GM23248 (cell line): ENCODE data around the gene RCOR2. TPM values are rescaled to one million over a fixed set of nuclear protein-coding genes. Genes with fewer than 3 reads are reported as not detected.
A peak's percentile ranks its signal among the peaks of the same experiment; 100 is the strongest.

ENCODE experiments used
- DNase-seq: peaks from one replicate; pipeline ENCODE4 v3.0.0-alpha.2; 2015
- H2AFZ ChIP-seq: fragments of 200-600 bp; sonication (generic); 2 replicates; pipeline ENCODE4 v1.6.1; 2016; ENCODE audit warnings: antibody characterized with exemption
- H3F3A ChIP-seq: fragments of 200-600 bp; sonication (generic); 2 replicates; pipeline ENCODE4 v1.6.1; 2016; ENCODE audit warnings: mild to moderate bottlenecking, antibody characterized with exemption, mixed run types; ENCODE audit not compliant: insufficient read depth
- H3K27ac ChIP-seq: fragments of 200-600 bp; sonication (generic); 2 replicates; pipeline ENCODE4 v1.5.1; 2016; ENCODE audit warnings: mild to moderate bottlenecking
- H3K27me3 ChIP-seq: fragments of 200-600 bp; sonication (generic); replicated peaks from 2 replicates; pipeline ENCODE4 v1.6.1; 2016; ENCODE audit warnings: mild to moderate bottlenecking; ENCODE audit not compliant: insufficient read depth
- H3K36me3 ChIP-seq: fragments of 200-600 bp; sonication (generic); 2 replicates; pipeline ENCODE4 v1.6.1; 2016; ENCODE audit warnings: low read depth, mild to moderate bottlenecking
- H3K4me1 ChIP-seq: fragments of 200-600 bp; sonication (generic); 2 replicates; pipeline ENCODE4 v1.6.1; 2016; ENCODE audit warnings: mild to moderate bottlenecking; ENCODE audit not compliant: insufficient read depth
- H3K4me2 ChIP-seq: fragments of 200-600 bp; sonication (generic); one replicate; pipeline ENCODE4 v1.6.1; 2016; ENCODE audit warnings: mild to moderate bottlenecking; ENCODE audit not compliant: unreplicated experiment
- H3K4me3 ChIP-seq: fragments of 200-600 bp; sonication (generic); 2 replicates; pipeline ENCODE4 v1.5.1; 2016; ENCODE audit warnings: mild to moderate bottlenecking
- H3K79me2 ChIP-seq: fragments of 200-600 bp; sonication (generic); 2 replicates; pipeline ENCODE4 v1.6.1; 2016; ENCODE audit warnings: mild to moderate bottlenecking; ENCODE audit not compliant: insufficient read depth
- H3K9ac ChIP-seq: fragments of 200-600 bp; sonication (generic); 2 replicates; pipeline ENCODE4 v1.6.1; 2016; ENCODE audit warnings: mild to moderate bottlenecking
- H3K9me2 ChIP-seq: fragments of 200-600 bp; sonication (generic); 2 replicates; pipeline ENCODE4 v1.6.1; 2016; ENCODE audit warnings: mixed run types, mild to moderate bottlenecking, moderate library complexity; ENCODE audit not compliant: insufficient read depth
- H3K9me3 ChIP-seq: fragments of 200-600 bp; sonication (generic); one replicate; pipeline ENCODE4 v1.6.1; 2017; ENCODE audit warnings: low read depth
- H4K20me1 ChIP-seq: fragments of 200-600 bp; sonication (generic); 2 replicates; pipeline ENCODE4 v1.6.0; 2016; ENCODE audit not compliant: insufficient read depth
- EZH2 ChIP-seq: fragments of 200-600 bp; sonication (generic); IDR thresholded peaks from 2 replicates; pipeline ENCODE4 v1.6.1; 2018; ENCODE audit warnings: antibody characterized with exemption, mild to moderate bottlenecking; ENCODE audit not compliant: insufficient read depth, poor library complexity, severe bottlenecking
- EZH2phosphoT487 ChIP-seq: fragments of 200-600 bp; sonication (generic); IDR thresholded peaks from 2 replicates; pipeline ENCODE4 v1.6.1; 2018; ENCODE audit warnings: antibody characterized with exemption, moderate library complexity, mild to moderate bottlenecking, low read depth; ENCODE audit not compliant: insufficient read depth
- WGBS, 2 experiments: methylation state at CpG; one replicate each; pipeline ENCODE4 v1.1.6; 2015 to 2017; ENCODE audit warnings: low lambda C conversion rate in 2 of 2, low coverage in 1 of 2; ENCODE audit errors: missing lambda C conversion rate in 2 of 2; 5-methylcytosine and 5-hydroxymethylcytosine counted together
- in situ Hi-C: fragments of 300-500 bp; cut with MboI; formaldehyde crosslinking; loops from 2 replicates; pipeline ENCODE4 v1.15.0; 2020
- polyA plus RNA-seq: library from polyadenylated mRNA; unstranded; fragments of >200 nt; fragmentation: Nextera tagmentation; extraction: Ambion mirVana; gene quantifications from 2 replicates; pipeline ENCODE4 v1.2.1, GENCODE V29; 2016
- total RNA-seq: library from RNA; depleted of rRNA; stranded (reverse); fragments of >200 nt; shearing (Covaris generic); gene quantifications from 2 replicates; pipeline ENCODE4 v1.2.3, GENCODE V29; 2014

The RCOR2 gene
- total and polyA plus RNA-seq, 2 experiments from 2014 or later: 1.8 TPM; not detected in 1

DNA sequence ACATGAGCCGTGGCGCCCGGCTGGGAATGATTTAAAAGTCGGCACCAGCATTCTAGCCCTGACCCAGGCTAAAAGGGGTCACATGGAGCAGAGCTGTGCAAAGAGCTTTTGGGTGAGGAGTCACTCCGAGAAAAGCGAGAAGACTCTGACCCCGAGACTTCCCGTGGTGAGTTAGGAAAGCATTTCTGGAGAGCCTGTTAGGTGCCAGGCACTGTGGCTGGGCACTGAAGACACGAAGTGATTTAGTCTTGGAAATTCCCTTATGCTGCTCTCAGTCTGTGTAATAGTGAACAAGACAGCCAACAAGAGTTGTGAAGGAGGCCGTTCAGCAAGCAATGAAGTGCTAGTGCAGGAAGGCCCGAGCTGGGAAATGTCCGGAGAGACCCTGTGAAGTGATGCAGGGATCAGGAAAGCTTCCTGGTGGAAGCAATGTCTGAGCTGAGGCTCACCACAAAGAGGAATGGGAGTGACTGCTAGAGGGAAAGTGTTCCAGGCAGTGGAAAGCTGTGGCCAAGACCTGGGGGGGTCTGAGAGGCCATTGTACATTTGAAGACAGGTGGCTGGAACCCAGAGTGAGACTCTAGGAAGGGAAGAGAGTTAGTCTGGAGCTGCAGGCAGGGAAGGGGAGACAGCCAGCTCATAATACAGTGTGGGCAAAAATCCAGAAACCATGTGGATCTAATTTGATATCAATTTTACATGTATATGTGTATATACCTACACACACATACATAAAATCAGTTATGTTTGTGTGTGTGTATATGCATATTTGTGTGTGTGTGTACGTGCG lies 46.4 kb downstream of the RCOR2 start:
- Histone ChIP-seq H3K4me3 (no peak overlapping the region), H3F3A (peaks cover 30% of the 10 kb centered on the region), H3K9ac (peak overlapping the region; percentile 25; the same call in 1 of the 2 replicates), H3K79me2 (peaks cover 87% of the 10 kb centered on the region), H3K4me2 (no peak overlapping the region), H3K36me3 (no peaks in the 10 kb centered on the region), H3K27ac (peak overlapping the region; percentile 17; the same call in 1 of the 2 replicates), H3K9me3 (no peaks in the 10 kb centered on the region), H2AFZ (no peak overlapping the region), H3K4me1 (peaks cover 34% of the 10 kb centered on the region), H3K27me3 (no peaks in the 10 kb centered on the region), H3K9me2 (no peaks in the 10 kb centered on the region), H4K20me1 (peaks cover 16% of the 10 kb centered on the region)
- no peak for TF ChIP-seq EZH2
- no peak for TF ChIP-seq EZH2phosphoT487
- peak; percentile 36 for DNase-seq
- WGBS, 2 experiments: 38 to 39% methylated on average over 14 of the region's 14 CpGs
- in situ Hi-C loops: no loop called here

DNA sequence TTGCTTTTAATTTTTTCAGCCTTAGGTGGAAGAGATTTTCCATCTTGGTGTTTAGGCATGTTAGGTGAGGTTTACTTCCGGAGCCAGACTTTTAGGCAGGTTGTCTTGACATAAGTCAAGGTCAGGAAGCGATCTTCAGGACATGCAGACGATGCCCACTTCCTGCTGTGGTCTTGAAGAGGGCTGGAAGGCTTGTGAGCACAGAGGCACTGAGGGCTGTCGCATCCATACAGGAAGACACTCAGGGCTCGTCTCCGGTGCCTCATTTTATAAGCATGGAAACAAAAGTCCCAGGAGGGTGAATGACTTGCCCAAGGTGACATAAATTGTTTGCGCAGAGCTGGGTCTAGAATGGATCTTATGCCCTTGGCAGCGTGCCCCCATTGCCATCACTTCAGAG lies 47.3 kb downstream of the RCOR2 start:
- Histone ChIP-seq H3F3A (peaks cover 30% of the 10 kb centered on the region), H3K27me3 (no peaks in the 10 kb centered on the region), H2AFZ (no peak overlapping the region), H3K79me2 (peaks cover 87% of the 10 kb centered on the region), H3K9ac (no peak overlapping the region), H3K4me2 (no peak overlapping the region), H3K4me1 (peaks cover 34% of the 10 kb centered on the region), H3K27ac (no peak overlapping the region), H3K4me3 (no peak overlapping the region), H3K9me2 (no peaks in the 10 kb centered on the region), H3K9me3 (no peaks in the 10 kb centered on the region), H3K36me3 (no peaks in the 10 kb centered on the region), H4K20me1 (peaks cover 15% of the 10 kb centered on the region)
- TF ChIP-seq EZH2: no peak
- TF ChIP-seq EZH2phosphoT487: no peak
- in situ Hi-C loops: no loop called here
- 95 to 96% methylated on average over 8 of the region's 8 CpGs for WGBS, 2 experiments
- no peak for DNase-seq

DNA sequence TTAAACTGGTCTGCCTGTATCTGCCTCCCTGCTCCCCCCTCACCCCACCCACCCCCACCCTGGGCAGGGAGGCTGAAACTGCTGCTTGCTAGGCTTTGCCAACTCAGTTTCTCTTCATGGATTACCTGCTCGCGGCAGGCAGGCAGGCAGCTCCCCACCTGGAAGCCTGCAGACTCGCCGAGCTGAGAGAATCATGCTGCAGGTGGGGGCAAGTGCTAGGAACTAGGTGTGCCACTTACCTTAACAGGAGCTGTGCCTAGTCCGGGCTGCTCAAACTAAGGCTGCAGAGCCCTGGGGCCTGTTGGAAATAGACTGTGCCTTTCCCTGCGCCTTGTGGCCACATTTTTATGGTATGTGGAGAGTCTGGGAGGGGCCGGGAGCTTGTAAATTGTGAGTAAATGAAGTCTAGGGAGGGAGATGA lies 47.8 kb downstream of the RCOR2 start:
- H4K20me1 ChIP-seq: peaks cover 10% of the 10 kb centered on the region

DNA sequence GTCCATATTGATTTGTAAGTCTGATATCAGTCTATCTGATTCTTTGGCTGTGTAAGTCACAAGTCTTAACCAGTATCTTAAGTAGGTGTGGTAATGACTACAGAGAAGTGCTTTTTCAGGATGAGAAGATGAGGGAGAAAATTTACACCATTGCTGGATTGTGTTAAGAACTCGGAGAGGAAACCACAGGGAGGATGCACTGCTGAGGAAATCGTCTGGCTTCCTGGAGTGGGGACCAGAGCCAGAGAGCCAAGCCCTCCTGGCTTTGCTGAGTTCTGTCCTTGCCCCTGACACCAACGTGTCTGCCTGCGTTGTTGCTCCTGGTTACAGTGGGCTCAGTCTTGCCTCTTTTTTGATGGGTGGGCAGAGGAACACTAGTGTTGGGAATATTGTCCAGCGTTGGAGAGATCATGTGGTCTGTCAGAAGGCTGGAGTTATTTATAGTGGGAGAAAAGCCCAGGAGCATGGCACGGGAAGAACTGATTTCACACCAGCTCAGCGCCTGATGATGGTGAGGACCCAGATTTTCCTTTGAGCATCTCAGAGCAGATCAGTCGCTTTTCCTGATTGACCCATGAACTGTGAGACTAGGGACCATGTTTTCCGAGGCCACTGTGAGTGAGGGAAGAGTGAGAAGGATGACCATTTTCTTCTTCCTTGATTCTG lies 48.4 kb downstream of the RCOR2 start:
- no peak for TF ChIP-seq EZH2
- TF ChIP-seq EZH2phosphoT487: no peak
- Histone ChIP-seq H3K9me3 (no peaks in the 10 kb centered on the region), H3F3A (peaks cover 24% of the 10 kb centered on the region), H3K4me1 (peaks cover 34% of the 10 kb centered on the region), H3K36me3 (no peaks in the 10 kb centered on the region), H3K9me2 (no peaks in the 10 kb centered on the region), H3K4me3 (no peak overlapping the region), H3K9ac (no peak overlapping the region), H3K4me2 (no peak overlapping the region), H4K20me1 (peaks cover 6% of the 10 kb centered on the region; the same call in 1 of the 2 replicates), H3K27me3 (no peaks in the 10 kb centered on the region), H3K27ac (no peak overlapping the region), H3K79me2 (peaks cover 84% of the 10 kb centered on the region), H2AFZ (no peak overlapping the region)
- 37 to 39% methylated on average over 9 of the region's 9 CpGs for WGBS, 2 experiments
- peak; percentile 25 for DNase-seq
- in situ Hi-C loops: no loop called here

More for the DNA sequence above, 47.8 kb downstream of the RCOR2 start:
- H3K4me3 ChIP-seq: no peak overlapping the region
- H3K79me2 ChIP-seq: peaks cover 87% of the 10 kb centered on the region
- no peak overlapping the region for H3K27ac ChIP-seq
- no peaks in the 10 kb centered on the region for H3K36me3 ChIP-seq
- no peaks in the 10 kb centered on the region for H3K27me3 ChIP-seq
- H3K9me3 ChIP-seq: no peaks in the 10 kb centered on the region
- no peak for DNase-seq
- H3K4me1 ChIP-seq: peaks cover 34% of the 10 kb centered on the region
- H3K4me2 ChIP-seq: no peak overlapping the region
- H2AFZ ChIP-seq: no peak overlapping the region
- H3F3A ChIP-seq: peaks cover 30% of the 10 kb centered on the region
- TF ChIP-seq EZH2: no peak
- no peak for TF ChIP-seq EZH2phosphoT487
- no peaks in the 10 kb centered on the region for H3K9me2 ChIP-seq
- 90% methylated on average over 7 of the region's 7 CpGs for WGBS, 2 experiments
- no peak overlapping the region for H3K9ac ChIP-seq
- in situ Hi-C loops: no loop called here
